ENCODE measurements around the gene DHRS7B. TPM values are rescaled to one million over a fixed set of nuclear protein-coding genes. Genes with fewer than 3 reads are reported as not detected.
A peak's percentile ranks its signal among the peaks of the same experiment; 100 is the strongest.

Gene DHRS7B
- total and polyA plus RNA-seq, 12 donors, result 17.1 to 48.6 (median 27.3) TPM

- peaks cover 0 to 17% (median 0%) of the 10 kb centered on the region in 9 donors for H3K4me1 ChIP-seq
- ATAC-seq (no peak), DNase-seq (no peak)
- H3K27me3 ChIP-seq, result no peaks in the 10 kb centered on the region
- TF ChIP-seq CTCF (IDR thresholded peaks at IDR 0.05), result no peak
- H3K36me3 ChIP-seq, result no peaks in the 10 kb centered on the region
- no peak overlapping the region for H3K27ac ChIP-seq
- 73 to 75% methylated on average over 6 of the region's 6 CpGs for WGBS, 2 donors
- H3K4me3 ChIP-seq, result no peak overlapping the region
- peaks cover 0 to 8% (median 4%) of the 10 kb centered on the region in 11 donors for H3K9me3 ChIP-seq
- intact Hi-C loops (cut with DNase I), result no loop called here
Observed at GRCh38 chr17:21231533-21231932, 104.8 kb downstream of the DHRS7B start.

GRCh38 chr17:21232033-21232749, 105.4 kb downstream of the DHRS7B start:
- no peak for ATAC-seq

GRCh38 chr17:21233581-21234347, 107.0 kb downstream of the DHRS7B start:
- DNase-seq (no peak), ATAC-seq (peak in 5 of 8 donors; percentile 44 to 63 (median 58))
- H3K27ac ChIP-seq, result peak overlapping the region in 1 of 10 donors; percentile 24
- intact Hi-C loops (cut with DNase I), result no loop called here
- 55 to 59% methylated on average over 7 of the region's 7 CpGs for WGBS, 2 donors
- no peaks in the 10 kb centered on the region for H3K27me3 ChIP-seq
- no peak overlapping the region for H3K4me3 ChIP-seq
- H3K9me3 ChIP-seq, result peaks cover 0 to 8% (median 4%) of the 10 kb centered on the region in 11 donors
- peaks cover 0 to 17% (median 0%) of the 10 kb centered on the region in 9 donors for H3K4me1 ChIP-seq
- TF ChIP-seq CTCF (IDR thresholded peaks at IDR 0.05), result no peak
- H3K36me3 ChIP-seq, result no peaks in the 10 kb centered on the region

More at GRCh38 chr17:21232033-21232749, 105.4 kb downstream of the DHRS7B start:
- DNase-seq, result no peak
- Histone ChIP-seq H3K9me3 (peaks cover 0 to 8% (median 4%) of the 10 kb centered on the region in 11 donors), H3K36me3 (no peaks in the 10 kb centered on the region), H3K27me3 (no peaks in the 10 kb centered on the region), H3K4me3 (no peak overlapping the region), H3K27ac (no peak overlapping the region), H3K4me1 (peaks cover 0 to 17% (median 0%) of the 10 kb centered on the region in 9 donors)
- intact Hi-C loops (cut with DNase I), result no loop called here
- no peak for TF ChIP-seq CTCF (IDR thresholded peaks at IDR 0.05)
- 93 to 94% methylated on average over 4 of the region's 4 CpGs for WGBS, 2 donors

GRCh38 chr17:21235921-21236320, 109.2 kb downstream of the DHRS7B start:
- H3K27me3 ChIP-seq, result no peaks in the 10 kb centered on the region
- H3K4me1 ChIP-seq, result peaks cover 0 to 12% (median 0%) of the 10 kb centered on the region in 9 donors
- no peak for ATAC-seq
- TF ChIP-seq CTCF (IDR thresholded peaks at IDR 0.05), result no peak
- 83 to 95% methylated on average over 1 of the region's 1 CpG for WGBS, 2 donors
- DNase-seq, result no peak
- H3K36me3 ChIP-seq, result peaks cover 0 to 9% (median 0%) of the 10 kb centered on the region in 9 donors
- no peak overlapping the region for H3K4me3 ChIP-seq
- H3K27ac ChIP-seq, result no peak overlapping the region
- H3K9me3 ChIP-seq, result peaks cover 0 to 8% (median 4%) of the 10 kb centered on the region in 11 donors
- intact Hi-C loops (cut with DNase I), result no loop called here

All from heart right ventricle (tissue), 16 donors.